NCI-H1930 (cell line): Measurements from ENCODE around the gene FAM151B.
A peak's percentile ranks its signal among the peaks of the same experiment; 100 is the strongest.
"Not testable (repeated sequence)": the region's sequence is repeated elsewhere in the genome, so short reads cannot be mapped to it uniquely, and the experiment has no call there.

ENCODE experiments used
- DNase-seq, 2 experiments: peaks; one replicate each; lab custom pipeline; 2025; lab: John Stamatoyannopoulos, UW

Gene FAM151B, protein sequence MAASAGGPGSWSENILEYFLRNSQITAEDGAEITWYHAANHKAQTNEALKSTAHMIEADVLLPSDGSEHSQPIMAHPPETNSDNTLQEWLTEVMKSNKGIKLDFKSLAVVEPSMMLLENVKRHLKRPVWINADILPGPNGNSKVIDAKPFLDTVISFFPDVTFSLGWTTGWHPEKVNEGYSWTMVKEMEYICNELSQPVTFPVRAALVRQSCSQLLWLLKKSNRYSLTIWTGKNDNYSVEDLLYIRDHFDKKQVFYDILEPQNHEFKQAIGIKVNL

DNA sequence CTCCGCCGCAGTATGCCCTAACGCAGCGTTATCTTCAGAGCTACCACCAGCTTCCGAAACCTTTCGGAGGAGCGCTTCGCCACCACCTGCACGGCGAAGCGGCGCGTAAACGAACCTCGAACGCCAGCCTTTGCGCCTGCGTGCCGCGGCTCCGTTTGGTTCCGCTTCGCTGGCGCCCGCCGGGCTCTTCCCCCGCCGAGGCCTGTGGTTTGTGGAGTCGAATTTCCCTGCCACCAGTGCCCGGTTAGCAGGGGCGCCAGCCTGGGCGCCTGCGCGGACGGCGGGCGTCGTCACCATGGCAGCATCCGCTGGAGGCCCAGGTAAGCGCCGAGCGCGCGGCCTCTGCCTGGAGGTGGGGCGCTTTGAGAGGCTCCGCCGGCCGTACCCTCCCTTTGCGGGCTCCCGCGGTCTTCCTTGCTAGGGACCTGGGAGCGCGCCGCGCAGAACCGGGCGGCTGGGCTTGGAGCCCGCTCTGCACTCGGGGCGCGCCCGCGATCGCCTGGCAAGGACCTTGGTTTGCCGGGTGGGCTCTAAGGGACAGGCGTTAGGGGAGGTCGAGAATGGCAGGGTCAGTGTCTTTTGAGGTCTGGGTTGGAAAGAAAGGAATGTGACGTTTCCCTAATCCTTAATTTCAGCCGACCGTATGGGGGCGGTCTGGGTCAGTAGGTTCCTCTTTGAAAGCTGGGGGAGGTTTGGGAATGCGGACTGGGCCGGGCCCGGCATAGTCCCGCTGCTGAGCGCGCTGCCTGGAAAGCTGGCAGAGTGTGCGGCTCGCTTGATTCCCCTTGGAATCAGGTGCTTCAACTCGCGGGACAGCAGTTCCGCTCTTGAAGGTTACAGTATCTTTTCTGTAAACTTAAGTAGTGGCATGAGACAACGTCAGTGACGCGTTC, at the start of gene FAM151B:
Gene FAM151B, plus strand, starts transcription at position 272 of the 893 bp plus-strand sequence. Its CDS starts 24 bp downstream, at position 296.
- DNase-seq, result peak; percentile 80 to 87

DNA sequence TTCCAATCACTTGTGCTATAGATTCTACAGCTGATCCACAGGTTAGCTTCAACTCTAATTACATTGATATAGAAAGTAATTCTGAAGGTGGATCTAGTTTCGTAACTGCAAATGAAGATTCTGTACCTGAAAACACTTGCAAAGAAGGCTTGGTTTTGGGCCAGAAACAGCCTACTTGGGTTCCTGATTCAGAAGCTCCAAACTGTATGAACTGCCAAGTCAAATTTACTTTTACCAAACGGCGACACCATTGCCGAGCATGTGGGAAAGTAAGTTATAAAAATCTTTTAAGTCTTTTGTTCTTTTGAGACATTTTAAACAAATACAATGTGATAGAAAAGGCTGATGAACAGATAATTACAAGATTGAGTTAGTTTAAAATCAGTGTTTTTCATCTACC, 49.2 kb upstream of the FAM151B start:
- no peak for DNase-seq

DNA sequence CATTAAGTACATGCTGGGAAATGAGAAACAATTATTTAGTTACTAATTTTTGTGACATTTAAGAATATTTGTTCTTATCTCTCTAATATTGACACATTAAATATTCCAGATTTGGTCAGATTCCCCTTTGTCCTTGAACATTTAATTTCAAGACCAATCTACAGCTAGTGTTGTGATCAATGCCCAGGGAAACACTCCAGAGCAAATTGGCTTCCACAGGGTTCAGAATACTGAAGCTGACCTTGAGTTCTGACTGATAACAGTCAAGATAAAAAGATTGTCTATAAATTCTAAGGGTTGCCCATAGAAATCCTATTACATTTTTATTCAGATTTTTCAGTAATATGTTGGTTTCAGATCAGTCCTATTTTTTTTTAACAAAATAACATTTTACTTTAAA, 48.7 kb upstream of the FAM151B start:
- DNase-seq, result no peak

DNA sequence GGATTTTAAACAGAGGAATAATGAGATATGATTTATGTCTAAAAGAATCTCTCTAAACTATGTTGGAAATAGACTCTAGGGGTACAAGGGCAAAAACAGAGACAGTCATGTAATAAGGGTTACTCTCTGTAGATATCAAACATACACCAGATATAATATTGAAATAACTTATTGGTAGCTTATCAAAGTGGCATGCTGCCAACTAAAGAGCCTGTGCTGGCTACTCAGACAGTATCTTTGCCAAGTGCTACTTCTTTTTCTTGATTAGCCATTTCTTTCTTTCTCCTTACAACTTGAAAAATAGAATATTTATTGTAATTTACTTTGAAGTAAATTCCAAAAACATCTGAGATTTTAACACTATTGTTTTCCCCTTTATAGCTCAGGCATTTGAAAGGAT, 45.2 kb upstream of the FAM151B start:
- DNase-seq, result no peak

DNA sequence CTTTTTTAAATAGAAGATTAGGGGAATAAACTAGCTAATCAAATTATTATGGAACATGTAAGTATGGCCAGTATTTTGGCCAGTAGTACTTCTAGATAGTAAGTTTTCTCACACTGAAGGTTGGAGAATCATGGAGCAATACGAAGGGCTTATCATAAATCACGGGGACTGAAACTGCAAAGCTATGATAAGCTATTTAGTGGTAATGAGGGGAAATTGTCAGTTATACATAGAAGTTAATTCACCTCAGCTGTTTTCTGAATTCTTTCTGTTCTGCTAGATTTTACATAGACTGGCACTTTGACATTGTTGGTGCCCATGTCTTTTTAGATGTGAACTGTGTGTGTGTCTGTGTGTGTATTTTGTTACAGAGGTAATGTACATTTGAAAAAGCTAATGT, 34.5 kb upstream of the FAM151B start:
- no peak for DNase-seq

DNA sequence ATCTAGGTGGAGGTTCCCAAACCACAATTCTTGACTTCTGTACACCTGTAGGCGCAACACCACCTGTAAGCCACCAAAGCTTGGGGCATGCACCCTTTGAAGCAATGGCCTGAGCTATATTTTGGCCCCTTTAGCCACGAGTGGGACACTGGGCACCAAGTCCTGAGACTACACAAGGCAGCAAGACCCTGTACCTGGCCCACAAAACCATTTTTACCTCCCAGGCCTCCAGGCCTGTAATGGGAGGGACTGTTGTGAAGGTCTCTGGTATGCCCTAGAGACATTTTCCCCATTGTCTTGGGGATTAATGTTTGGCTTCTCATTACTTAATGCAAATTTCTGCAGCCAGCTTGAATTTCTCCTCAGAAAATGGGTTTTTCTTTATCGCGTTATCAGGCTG, 24.6 kb upstream of the FAM151B start:
- no peak for DNase-seq

DNA sequence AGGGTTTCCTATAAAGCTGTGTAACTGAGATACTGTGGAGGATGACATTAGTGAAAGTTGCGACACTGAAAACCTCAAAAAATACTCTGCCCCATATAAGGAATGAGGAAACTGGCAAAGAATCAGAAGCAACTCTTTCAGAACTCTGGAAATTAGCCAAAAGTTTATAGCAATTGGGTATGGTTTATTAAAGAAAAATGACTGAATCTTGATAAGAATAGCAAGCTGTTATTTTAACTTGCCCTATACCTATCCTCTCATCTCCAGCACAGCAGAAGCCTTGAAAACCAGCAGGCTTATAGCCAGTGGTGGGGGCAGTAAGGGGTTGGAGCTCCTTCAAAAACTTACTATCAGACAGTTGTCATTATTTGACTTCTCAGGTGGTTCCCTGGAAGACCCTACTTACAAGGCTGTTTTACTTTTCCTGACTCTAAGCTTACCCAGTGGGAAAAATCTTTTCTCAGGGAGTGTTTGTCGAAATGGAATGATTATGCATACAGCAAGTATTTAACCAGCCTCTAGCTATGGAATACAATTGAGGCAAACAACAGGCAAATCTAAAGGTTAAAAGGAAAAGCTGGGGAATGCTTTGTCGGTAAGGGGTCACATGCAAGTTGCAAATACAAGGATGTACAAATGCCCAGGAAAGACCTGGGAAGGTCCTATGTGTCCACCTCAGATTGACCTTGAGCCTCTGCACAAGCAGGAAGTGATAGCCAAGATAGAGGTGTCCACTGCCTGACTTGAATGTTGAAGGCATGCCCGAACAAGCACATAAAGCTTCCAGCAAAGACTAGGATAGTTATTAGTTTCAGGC, 21.0 kb upstream of the FAM151B start:
- DNase-seq, result no peak

DNA sequence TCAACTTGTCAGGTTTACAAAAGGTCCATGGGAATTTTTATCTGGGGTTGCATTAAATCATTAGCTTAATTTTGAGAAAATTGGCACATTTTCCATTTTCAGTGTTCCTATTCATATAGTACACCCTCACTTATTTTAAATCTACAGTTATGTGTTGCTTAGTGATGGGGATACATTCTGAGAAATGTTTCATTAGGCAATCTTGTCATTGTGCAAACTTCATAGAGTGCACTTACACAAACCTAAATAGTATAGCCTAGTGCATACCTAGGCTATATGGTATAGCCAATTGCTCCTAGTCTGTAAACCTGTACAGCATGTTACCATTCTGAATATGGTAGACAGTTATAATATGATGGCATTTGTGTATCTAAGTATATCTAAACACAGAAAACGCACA, 19.8 kb upstream of the FAM151B start:
- DNase-seq, result no peak

DNA sequence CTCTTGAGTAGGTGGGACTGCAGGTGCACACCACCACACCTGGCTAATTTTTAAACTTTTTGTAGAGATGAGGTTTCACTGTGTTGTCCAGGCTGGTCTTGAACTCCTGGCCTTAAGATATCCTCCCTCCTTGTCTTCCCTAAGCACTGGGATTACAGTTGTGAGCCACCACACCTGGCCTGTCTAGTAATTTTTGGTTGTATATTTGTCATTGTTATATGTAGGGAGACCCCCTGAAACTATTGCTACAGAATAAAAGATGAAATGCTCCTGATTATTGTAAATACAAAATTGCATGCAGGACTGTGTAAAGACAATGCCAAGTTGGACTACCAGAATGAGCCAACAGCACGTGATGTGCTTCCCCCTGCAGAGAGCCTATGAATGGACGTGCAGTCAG, 17.3 kb upstream of the FAM151B start:
- DNase-seq, result not testable (repeated sequence)

DNA sequence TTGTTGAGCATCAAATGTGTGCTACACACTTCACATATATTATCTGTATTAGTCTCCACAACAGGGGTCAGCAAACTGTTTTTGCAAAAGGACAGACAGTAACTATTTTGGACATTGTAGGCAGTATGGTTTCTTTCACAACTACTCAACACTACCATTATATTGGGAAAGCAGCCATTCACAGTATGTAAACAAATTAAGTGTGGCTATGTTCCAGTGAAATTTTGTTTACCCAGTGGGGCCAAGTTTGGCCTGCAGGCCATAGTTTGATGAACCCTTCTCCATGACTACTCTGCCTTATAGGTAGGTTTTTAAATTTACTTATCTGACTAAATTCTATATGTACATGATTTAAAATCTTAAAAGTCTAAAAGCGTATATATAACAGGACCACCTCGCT, 13.0 kb upstream of the FAM151B start:
- DNase-seq, result peak in 1 of 2 experiments; percentile 1

DNA sequence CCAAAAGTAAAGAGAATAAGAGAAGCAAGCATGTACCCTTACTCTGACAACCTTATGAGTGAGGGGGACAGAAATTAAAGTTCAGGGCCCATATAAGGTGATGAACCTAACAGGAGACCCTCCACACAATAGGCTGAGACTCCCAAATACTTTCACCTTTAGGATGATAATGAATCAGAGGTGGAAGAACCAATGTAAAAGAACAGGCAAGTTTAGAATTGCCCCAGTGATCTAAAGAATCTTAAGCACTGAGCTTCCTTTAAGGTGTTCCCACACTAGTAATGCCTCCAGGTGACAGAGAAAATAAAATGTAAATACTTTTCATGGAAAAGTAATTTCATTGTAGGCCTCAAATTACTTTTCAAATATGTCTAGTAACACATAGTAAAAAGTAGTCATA, 8.2 kb upstream of the FAM151B start:
- DNase-seq, result no peak

DNA sequence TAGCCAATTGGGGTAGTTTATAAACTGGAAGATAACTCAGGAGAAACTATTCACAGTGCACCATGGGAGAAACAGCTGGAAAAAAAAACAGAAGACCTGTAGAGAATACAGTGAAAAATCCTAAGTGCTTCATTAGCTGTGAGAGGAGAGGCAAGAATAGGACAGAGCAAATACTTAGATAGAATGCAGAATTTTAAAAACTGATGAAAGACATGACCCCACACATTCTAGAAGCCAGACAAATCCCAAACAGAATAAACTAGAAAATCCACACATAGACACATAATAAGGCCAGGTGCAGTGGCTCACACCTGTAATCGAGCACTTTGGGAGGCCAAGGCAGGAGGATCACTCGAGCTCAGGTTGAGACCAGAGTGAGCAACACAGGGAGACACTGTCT, 7.5 kb upstream of the FAM151B start:
- no peak for DNase-seq

DNA sequence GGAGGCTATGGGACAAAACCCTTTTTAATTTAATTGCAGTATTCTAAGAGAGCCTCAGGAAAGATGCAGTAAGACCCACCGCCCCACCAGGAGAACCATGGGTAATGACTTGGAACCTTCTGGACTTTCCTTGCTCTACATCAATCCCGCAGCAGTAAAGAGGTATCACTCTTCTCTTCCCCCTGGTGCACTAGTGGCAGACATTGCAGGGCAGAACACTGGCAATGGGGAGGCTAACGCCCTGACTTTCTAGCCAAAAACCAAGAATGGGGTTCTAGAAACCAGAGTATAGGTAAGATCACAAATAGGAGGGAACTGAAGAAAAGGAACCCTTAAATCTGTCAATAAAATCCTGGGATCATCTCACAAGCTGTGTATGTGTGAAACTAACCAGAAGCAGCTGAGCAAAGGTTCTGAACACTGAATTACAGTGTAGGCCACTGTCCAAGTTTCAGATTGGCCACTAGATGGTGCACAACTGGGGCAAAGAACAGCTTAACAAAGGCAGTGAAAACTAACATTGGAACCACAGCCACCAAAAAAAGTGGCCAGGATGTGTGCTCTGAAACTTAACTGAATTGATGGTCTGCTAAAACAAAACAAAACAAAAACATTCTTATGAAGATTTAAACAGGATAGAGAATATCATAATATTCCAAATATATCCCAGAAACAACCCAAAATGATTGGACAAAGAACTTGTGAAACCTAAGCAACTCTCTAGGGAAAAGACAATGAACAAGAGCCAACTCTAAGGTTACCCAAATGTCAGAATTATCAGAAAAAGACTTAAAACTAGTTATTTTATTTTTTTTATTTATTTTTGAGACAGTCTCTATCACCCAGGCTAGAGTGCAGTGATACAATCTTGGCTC, 6.6 kb upstream of the FAM151B start:
- no peak for DNase-seq

DNA sequence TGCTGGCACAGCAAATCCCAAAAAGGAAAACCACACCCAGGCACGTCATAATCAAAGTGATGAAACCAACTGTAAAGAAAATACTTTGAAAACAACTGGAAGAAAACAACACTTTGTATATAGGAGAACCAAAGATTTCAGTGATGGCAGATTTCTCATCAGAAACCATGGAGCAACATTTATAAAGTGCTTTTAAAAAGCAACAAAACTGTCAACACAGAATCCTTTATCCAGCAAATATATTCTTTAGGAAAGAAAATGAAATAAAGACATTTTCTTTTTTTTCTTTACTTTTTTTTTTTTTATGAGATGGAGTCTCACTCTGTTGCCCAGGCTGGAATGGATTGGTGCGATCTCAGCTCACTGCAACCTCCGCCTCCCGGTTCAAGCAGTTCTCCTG, 5.3 kb upstream of the FAM151B start:
- no peak for DNase-seq

DNA sequence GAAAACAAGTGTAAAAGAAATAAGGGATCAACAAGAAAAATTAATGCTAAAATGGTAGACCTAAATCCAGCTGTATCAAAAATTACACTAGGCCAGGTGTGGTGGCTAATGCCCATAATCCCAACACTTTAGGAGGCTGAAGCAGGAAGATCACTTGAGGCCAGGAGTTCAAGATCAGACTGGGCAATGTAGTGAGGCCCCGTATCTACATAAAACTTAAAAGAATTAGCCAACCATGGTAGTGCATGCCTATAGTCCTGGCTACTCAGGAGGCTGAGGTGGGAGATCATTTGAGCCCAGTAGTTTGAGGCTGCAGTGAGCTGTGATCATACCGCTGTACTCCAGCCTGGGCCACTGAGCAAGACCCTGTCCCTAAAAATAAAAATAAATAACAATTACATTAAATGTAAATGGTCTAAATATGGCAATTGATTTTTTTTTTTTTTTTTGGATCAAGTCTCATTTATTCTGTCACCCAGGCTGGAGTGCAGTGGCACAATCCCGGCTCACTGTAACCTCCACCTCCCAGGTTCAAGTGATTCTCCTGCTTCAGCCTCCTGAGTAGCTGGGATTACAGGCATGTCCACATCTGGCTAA, 4.2 kb upstream of the FAM151B start:
- no peak for DNase-seq

DNA sequence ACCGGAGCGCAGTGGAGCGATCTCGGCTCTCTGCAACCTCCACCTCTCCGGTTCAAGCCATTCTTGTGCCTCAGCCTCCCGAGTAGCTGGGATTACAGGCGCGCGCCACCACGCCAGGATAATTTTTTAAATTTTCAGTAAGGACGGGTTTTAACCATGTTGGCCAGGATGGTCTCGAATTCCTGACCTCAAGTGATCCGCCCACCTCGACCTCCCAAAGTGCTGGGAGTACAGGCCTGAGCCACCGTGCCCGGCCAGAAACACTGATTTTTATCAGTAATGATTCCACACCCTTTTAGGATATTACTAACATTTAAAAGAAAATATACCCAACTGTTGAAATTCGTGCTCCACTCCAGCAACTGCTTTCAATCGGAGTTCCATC, 464 bp upstream of the FAM151B start:
- DNase-seq, result no peak

DNA sequence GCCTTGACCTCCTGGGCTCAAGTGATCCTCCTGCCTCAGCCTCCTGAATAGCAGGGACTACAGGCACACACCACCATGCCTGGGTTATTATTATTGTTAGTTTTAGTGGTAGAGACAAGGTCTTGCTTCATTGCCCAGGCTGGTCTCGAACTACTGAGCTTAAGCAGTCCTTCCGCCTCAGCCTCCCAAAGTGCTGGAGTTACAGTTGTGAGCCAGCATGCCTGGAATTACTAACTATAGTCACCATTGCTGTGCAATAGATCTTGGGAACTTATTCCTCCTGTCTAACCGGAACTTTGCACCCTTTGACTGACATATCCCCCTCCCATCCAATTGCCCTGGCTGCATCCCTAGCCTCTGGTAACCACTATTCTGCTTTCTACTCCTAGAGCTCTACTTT, 3.4 kb downstream of the FAM151B start:
- DNase-seq, result no peak

DNA sequence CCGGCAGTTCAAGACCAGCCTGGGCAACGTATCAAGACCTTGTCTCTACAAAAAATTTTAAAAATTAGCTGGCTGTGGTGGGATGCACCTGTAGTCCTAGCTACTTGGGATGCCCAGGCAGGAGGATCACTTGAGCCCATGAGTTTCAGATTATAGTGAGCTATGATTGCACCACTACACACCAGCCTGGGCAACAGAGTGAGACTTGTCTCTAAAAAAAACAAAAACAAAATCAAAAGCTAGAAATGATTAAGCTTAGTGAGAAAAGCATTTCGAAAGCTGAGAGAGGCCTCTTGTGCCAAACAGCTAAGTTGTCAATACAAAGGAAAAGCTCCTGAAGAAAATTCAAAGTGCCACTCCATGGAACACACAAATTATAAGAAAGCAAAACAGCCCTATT, 4.8 kb downstream of the FAM151B start:
- no peak for DNase-seq

DNA sequence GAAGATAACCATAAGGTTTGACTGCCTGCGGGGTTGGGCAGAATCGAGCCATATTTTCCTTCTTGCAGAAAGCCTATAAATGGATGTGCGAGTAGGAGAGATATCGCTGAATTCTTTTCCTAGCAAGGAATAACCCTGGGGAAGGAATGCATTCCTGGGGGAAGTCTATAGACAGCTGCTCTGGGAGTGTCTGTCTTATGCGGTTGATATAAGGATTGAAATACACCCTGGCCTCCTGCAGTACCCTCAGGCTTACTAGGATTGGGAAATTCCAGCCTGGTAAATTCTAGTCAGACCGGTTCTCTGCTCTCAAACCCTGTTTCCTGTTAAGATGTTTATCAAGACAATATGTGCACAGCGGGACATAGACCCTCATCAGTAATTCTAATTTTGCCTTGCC, 5.5 kb downstream of the FAM151B start:
- DNase-seq, result not testable (repeated sequence)

DNA sequence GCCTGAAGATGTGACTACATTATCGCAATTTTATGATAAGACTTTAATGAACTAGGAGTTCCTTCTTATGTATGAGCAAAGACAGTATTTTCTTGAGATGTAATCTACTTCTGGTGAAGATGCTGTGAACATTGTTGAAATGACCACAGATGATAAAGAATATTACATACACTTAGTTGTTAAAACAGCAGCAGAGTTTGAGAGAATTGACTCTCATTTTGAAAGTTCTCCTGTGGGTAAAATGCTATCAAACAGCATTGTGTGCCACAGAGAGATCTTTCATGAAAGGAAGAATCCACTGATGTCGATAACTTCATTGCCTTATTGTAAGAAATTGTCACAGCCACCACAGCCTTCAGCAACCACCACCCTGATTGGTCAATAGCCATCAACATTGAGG, 8.0 kb downstream of the FAM151B start:
- no peak for DNase-seq

DNA sequence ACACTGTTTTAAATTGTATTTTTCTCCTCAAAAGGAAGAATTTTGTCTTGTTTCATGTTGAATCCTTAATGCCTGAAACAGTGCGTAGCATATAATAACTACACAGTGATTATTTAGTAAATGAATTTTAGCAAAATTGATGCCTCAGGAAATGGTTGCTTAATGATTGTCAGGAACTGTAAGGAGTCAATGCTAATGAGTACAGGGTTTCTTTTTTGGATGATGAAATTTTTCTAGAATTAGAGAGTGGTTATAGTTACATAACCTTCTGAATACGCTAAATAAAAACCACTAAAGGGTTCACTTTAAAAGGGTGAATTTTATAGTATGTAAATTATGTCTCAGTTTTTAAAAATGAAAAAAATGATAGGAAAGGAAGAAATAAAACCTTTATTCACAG, 14.9 kb downstream of the FAM151B start:
- no peak for DNase-seq
